Activated CD4-positive, alpha-beta T cell treated with anti-CD3 and anti-CD28 coated beads, Interleukin-10, Interleukin-2, amounts not matched to agents 100 ng/mL and 50 ng/mL, durations not matched to agents 16 hours and 8 hours (primary cell): ENCODE data around the gene GABRB1.
"Not testable (repeated sequence)": the region's sequence is repeated elsewhere in the genome, so short reads cannot be mapped to it uniquely, and the experiment has no call there.

Experiments
- DNase-seq: peaks from one replicate; pipeline ENCODE4 v3.0.0-alpha.2; 2020

The GABRB1 gene

DNA sequence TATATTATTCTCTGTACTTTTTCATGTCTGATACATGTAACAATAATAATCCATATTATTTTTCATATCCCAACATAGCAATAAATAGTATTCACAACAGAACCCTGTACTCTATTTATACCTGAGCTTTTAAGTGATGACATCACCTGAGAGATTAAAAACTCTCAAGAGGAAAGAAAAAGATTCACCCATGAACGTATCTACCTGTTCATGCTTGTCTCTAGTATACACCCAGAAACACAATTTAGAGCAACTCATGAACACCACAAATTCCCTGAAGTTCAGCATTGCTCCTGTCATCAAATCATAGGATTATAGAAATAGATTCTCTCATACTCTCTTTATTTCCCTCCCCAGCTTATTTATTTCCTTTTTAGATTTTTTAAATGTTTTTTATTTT, 185.9 kb downstream of the GABRB1 start:
- DNase-seq, result no peak

DNA sequence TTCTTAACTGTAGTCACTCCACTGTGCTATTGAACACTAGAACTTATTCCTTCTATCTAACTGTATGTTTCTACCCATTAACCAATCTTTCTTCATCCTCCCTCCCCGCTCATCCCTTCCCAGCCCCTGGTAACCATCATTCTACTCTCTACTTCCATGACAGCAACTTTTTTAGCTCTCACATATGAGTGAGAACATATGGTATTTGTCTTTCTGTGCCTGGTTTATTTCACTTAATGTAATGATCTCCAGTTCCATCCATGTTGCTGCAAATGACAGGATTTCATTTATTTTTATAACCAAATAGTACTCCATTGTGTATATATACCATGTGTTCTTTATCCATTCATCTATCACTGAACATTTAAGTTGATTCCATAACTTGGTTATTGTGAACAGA, 186.5 kb downstream of the GABRB1 start:
- no peak for DNase-seq

DNA sequence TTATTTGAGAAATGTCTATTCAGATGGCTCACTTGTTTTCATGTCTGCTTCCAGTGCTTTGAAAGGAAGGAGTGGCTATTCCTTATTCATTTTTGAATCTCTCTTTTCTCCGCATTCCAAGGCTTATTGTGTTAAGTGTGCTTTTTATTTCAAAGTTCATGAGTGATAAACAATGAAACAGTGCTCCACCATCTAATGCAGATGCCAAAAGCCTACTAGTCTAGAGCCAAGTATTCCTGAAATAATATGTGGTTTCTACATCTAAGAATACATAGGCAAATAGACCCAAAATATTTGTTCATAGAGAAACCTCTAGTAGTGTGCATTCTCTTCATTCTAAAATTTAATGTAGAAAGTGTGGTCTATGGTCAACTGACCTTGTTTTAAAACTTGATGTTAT, 187.3 kb downstream of the GABRB1 start:
- no peak for DNase-seq

DNA sequence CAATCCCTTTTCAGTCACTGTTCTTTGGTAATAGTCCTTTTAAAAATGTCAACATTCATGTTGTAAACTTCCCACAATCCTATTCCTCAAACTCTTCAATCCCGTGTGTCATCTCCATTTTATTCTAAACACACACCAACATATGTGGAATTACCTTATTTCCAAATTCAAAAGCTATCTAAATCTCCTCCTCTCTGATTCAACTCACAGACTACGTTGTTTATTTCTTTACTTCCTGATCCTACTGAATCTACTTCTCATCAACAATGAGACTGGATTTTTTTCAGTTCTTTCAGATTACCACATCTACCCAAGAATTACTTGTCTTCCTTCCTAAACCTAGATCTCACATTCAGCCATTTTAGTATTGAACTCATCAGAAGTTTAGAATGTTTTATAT, 188.2 kb downstream of the GABRB1 start:
- DNase-seq, result no peak

DNA sequence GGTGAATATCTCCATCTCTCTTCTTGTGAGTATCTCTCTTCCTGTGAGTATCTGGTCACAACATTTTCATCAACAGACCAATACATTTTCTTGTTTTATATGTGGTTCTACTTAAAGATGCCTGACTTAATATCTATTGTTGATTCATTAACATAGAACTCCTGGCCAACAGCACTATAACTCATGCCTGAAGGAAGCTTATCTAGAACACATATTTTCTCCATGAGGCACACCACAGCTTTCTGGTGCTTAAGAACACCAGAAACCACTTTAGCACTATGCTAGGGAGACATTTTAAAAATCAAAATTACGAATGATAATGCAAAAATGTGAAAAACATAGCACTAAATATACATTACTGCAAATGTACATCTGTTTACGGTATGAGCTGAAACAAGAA, 190.4 kb downstream of the GABRB1 start:
- no peak for DNase-seq

DNA sequence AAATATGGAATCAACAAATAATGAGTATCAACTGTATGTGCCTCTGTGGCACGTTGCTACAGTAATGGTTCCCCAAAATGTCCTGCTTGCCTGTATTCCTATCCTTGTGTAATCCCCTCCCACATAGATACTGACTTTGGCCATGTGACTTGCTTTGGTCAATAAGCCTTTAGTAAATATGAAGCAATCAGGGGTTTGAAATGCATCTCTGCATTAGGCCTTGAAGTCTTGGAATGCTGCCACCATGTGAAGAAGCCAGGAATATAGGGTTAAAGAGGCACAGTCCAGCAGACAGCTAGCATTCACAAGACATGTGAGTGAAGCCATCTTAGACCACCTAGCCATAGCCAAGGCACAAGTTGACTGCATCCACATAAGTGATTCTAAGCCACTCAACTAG, 190.9 kb downstream of the GABRB1 start:
- no peak for DNase-seq

DNA sequence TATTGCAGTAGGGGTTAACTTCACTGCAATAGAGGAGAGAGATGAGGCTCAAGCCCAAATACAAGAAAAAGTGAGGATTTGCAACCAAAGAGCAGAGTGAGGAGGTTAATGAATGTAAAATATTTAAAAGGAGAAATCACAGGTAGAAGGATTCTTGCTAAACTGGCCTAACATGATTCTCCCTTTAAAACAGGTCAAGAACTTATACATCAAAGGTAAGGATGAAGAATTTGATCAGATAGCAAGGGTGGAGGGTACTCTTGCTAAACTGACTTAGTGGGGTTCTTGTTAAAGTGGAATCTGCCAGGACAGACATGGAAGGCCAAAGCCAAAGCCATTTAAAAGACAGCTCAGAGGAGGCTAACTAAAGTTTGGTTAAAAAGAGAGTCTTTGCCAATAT, 193.0 kb downstream of the GABRB1 start:
- DNase-seq, result no peak

DNA sequence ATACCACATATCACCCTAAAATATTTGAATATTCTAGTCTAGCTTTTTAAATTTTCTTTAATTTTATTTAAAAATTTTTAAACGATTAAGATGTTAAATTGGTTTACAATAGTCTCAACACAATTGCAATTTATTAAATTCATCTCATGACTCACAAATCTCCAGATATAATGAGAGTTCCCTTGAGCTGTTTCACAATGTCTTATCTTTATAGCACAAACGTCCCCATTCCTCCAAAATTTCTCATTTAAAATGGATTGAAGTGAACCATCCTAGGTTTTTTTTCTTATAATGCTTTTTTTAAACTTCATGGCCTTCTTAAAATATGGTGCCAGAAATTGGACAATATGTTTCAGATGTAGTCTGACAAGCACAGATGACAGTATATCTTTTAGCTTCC, 204.4 kb downstream of the GABRB1 start:
- DNase-seq, result no peak

DNA sequence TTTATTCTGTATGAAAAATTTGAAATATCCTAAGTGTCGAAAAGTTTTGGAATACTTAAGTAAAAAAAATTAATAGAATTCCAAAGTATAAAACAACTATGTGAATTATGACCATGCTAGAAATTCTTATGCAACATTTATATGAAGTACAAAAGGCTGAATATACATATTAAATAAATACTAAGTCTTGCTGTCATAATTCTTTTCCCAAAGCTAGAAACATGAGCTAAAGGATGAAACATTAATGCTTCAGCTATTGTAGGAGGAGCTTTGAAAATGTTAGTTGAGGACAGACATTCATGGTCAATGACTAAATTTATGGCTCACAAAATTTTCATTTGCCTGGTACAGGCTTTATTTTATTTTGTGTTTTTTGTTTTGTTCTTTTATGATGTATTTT, 207.3 kb downstream of the GABRB1 start:
- DNase-seq, result no peak

DNA sequence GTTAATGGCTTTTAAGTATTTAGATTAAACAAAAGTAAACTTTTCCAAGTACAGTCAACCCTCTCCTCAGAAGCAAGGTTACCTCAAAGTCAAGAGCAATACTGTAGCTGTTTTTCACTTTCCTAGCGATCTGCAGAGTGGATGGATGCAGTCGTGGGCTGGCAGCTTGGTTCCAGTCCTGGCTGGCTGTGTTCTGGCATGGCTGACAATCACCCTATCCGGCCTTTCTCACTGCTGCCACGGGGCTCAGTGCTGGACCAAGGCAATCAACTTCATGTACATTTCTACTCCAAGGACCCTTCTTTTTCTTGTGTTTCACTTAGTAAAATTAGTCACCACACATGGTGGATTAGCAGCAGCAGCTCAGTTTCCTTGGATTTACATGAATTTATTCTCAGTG, 208.3 kb downstream of the GABRB1 start:
- DNase-seq, result no peak

DNA sequence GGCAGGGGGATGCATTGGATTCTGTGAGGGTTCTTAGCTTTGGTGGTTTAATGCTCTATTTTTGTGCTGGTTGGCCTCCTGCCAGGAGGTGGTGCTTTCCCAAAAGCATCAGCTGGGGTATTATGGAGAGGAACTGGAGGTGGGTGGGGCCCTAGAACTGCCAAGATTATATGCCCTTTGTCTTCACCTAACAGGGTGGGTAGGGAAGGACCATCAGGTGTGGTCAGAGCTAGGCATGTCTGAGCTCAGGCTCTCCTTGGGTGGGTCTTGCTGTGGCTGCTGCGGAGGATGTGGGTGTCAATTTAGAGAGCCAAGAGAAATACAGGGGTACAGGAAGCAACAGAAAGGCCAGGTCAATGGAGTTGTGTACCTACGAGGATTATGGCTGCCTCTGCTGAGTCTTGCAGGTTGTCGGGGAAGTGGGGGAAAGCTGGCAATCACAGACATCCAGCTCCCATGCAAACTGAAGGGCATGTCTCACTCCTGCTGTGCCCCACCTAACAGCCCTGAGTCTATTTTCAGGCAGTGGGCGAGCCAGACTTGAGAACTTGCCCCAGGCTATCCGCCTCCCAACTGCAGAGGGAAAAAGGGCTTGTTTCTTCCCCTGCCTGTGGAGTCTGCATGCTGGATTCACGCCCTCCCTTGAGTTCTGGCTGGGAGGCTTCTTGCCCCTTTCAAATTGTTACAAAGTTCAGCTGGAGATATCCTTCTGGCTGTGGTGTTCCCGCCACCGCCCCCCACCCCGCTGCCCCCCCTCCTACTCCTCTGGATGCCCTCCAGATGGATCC, 220.2 kb downstream of the GABRB1 start:
- no peak for DNase-seq

DNA sequence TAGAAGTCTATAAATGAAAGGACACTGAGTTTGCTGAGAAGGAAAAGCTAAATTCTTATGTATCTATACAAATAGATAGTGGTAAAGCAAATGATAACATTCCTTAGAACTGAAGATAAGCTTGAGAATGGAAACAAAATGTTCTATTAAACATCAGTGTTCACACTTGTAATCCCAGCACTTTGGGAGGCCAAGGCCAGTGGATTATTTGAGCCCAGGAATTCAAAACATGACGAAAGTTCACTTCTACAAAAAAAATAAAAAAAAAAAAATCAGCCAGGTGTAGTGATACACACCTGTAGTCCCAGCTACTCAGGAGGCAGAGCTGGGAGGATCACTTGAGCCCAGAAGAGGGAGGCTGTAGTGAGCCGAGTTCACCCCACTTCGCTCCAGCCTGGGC, 232.4 kb downstream of the GABRB1 start:
- no peak for DNase-seq

DNA sequence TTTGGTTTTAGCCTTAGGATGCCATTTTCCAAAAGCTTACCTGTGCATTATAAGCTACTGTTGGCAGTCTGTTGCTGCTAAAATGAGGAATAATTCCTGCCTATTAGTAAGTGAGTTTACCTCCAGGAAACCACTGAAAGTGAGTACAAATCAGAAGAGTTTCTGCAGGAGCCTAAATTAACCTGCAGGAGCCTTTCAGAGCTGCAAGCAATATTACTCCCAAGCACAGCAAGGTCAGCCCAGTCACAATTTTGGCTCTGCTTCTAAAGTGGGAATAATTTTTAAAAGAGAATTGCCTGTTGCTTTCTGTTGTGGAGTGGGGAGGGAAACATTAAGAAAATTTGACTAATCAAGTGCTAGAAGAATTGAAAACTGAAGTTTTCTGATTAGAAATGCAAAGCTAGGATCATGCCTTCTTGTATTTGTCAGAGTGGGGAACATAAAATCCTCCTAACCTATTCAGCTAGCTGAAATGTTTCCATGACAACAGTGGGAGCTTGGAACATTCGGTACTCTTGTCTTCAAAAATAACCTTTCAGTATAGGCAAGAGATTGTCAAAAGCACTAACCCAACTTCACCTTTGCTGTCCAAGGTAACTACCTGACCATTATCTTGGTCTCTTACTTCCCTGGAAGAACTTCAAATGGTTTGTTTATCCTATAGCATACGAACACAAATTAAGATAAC, 239.0 kb downstream of the GABRB1 start:
- DNase-seq, result no peak

DNA sequence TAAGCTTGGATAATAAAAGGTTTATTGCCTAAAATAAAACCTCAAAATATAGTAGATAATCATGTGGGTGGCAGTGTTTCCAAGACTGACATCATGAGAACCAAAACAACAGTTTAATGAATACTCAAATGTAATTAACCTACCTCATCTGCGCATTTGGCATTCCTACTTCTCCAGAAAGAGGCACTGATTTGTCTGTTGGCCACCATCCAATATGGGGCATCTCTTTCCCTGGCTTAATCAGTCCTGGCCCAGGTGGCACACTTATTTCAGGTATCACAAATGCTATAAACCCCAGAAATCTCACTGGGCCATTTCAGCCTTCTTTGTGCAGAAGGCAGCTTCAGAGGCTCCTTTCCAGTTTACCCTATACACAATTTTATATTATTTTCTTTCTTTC, 239.9 kb downstream of the GABRB1 start:
- no peak for DNase-seq

DNA sequence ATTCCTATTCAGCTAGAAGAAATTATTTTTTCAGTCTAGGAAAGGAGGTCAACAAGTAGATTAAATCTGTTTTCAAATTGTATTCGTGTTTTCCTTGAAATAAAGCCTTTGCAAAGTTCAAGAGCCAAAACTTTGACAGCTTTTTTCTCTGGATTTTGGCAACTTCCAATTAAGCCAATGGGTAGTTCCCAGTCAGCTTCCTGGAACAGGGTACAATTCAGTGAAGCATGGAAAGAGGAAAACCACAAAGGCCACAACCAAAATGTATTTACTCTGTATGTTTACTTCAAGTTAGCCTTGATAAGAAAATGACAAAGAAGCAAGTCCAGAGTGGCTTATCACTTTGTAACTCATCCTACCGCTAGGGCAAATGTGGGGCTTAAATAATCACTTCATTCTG, 243.5 kb downstream of the GABRB1 start:
- no peak for DNase-seq

DNA sequence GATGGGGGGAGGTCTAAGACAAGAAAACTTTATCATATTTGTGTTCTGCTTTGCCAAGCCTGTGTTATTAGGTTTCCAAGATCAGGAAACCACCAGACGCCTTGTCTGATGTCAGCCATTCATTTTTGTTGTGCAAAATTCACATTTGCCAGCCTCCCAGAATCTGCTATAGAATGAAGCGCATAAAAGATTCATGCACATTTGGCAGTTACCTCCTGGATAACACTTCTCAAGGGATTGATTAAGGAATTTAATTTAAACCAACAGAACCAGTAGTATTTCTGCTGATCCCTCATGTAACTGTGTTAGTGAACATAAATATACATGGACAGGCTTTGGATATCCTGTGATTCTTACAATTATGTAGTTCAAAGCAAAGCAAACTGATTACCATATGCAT, 244.2 kb downstream of the GABRB1 start:
- no peak for DNase-seq

DNA sequence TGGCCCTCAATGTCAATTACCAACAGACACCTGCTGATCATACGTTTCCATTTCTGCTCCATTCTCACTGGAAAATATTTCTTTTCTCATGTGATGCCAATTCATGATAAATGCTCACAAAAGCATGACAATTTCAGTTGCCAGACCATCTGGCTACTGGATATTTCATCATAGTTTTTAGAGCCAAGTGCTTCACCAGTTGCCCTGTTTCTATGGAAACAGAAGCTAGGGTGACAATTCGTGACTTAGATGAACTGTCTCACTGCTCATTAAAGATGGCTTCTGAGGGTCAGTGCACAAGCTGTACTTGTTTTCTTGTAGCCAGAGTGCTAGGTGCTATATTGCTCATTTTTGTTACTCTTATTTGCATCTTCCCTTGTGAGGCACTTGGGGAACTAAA, 247.3 kb downstream of the GABRB1 start:
- no peak for DNase-seq

DNA sequence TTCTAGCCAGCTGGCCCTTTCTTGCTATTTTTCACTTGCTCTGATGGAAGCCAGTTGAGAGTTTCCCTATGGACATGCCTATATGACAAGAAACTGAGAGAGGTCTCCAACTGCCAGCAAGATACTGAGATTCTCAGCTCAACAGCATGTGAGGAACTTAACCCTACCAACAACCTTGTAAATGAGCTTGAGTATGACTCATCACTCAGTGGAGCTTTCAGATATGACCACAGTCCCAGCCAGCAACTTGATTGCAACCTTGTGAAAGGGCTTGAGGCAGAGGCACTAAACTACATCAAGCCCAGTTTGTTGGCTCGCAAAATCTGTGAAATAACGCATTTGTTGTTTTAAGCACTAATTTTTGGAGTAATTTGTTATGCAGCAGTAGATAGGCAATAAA, 256.4 kb downstream of the GABRB1 start:
- DNase-seq, result peak; percentile 48

DNA sequence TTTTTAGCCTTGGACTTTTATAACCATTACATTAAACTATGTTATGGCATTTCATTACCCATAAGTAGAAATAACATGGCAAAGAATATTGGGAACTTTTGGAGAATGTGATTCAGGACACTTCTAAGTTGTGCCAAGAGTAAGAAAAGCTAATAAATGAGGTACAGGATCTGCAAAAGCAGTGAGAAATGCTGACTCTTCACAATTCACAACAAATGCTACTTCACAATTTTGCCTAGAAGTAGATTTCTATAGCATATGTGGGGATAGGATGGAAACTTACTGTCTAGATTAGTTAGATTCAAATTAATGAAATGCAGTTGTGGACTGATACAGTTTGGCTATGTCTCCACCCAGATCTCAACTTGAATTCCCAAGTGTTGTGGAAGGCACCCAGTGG, 258.4 kb downstream of the GABRB1 start:
- no peak for DNase-seq

DNA sequence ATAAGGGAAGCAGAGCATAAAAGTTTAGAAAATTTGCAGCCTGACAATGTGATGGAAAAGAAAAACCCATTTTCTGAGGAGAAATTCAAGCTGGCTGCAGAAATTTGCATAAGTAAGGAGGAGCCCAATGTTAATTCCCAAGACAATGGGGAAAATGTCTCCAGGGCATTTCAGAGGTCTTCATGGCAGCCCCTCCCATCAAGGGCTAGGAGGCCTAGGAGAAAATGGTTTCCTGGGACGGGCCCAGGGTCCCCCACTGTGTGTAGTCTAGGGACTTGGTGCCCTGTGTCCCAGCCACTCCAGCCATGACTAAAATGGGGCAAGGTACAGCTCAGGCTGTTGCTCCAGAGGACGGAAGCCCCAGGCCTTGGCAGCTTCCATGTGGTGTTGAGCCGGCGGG, 259.5 kb downstream of the GABRB1 start:
- not testable (repeated sequence) for DNase-seq

DNA sequence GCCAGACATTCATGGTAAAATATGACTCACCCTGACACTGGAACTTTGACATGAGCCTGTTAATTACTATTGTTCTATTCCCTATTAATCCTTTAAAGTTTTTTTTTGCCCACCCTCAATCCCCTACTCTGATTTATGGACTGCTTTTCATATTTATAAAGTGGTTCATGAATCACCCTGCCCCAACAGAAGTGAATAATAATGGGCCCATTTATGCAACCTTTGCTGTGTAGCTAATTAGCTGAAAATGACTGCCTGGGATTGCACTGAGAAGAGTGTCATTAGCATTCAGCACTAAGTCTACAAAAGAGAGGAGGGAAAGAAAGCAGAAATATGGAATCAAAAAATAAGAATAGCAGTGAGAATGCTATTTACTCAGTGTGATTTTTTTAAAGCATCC, 277.8 kb downstream of the GABRB1 start:
- DNase-seq, result no peak

DNA sequence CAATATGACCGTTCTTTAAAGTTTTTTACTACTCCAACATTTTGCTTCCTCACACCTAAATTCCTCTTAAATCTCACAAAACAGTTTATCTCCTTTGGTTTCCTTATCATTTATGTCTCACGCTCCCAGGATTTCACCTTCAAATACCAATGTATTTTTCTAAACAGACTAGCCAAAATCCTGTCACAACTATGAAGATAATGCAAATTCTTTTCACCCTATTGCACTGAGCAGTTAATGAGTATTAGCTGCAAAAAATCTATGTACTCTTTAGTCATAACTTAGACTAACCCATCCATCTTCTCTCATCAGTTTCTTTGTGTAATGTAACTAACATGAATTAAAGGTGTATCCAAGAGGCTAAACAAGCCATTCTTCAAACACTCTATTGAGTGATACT, 280.8 kb downstream of the GABRB1 start:
- no peak for DNase-seq

DNA sequence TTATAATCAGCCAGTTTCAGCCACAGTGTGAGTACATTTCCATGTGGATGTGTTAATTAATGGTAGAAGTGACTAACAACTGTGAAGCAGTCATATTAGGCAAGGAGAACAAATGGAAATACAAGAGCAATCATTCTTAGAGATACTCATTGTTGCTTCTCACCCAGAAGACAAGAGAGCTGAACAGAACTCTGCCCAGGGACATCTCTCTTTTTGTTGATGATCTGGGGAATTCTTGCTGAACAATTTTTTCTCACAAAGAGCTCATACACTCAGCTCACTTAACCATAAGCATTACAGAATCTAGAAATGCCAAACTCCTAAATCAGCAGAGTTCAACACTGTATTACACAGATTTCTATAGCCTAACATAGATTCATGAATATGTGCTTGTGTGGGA, 282.0 kb downstream of the GABRB1 start:
- no peak for DNase-seq

DNA sequence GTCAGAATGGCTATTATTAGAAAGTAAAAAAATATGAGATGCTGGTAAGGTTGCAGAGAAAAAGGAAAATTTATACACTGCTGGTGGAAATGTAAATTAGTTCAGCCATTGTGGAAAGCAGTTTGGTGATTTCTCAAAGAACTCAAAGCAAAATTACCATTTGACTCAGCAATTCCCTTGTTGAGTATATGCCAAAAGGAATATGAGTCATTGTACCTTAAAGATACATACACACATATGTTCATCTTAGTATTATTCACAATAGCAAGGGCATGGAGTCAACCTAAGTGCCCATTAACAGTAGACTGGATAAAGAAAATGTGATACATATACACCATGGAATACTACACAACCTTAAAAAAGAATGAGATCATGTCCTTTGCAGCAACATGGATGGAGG, 284.0 kb downstream of the GABRB1 start:
- DNase-seq, result peak; percentile 74

DNA sequence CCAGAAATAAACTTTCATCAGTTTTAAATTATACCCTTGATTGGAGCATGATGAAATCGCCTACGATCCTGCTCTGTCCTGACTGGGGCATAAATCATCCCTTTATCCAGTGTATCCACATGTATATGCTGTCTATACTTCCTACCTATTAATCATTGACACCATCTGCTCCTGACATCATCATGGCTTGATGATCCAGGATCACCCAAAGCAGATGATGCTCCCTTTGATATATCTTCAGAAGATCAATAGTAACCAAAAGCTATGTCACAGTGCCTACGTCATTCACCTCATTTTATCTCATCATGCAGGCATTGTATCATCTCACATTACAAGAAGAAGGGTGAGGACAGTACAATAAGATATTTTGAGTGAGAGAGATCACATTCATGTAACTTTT, 294.7 kb downstream of the GABRB1 start:
- DNase-seq, result no peak
